OCI-LY7 (cell line): ENCODE data around the gene PARP16.

Source experiments
- EZH2phosphoT487 ChIP-seq: fragments of 200-600 bp; sonication (generic); IDR thresholded peaks from 2 replicates; pipeline ENCODE4 v1.6.1; 2018; ENCODE audit warnings: low read depth, borderline replicate concordance, mild to moderate bottlenecking, mixed run types, antibody characterized with exemption, low read length, moderate library complexity, mixed read lengths
- TF ChIP-seq, protein P1 (sequence below): fragments of 200-600 bp; sonication (generic); conservative IDR thresholded peaks from 2 replicates; pipeline ENCODE4 v1.5.1; 2014; ENCODE audit warnings: mild to moderate bottlenecking, antibody characterized with exemption, low read length, moderate library complexity, mixed read lengths

DNA sequence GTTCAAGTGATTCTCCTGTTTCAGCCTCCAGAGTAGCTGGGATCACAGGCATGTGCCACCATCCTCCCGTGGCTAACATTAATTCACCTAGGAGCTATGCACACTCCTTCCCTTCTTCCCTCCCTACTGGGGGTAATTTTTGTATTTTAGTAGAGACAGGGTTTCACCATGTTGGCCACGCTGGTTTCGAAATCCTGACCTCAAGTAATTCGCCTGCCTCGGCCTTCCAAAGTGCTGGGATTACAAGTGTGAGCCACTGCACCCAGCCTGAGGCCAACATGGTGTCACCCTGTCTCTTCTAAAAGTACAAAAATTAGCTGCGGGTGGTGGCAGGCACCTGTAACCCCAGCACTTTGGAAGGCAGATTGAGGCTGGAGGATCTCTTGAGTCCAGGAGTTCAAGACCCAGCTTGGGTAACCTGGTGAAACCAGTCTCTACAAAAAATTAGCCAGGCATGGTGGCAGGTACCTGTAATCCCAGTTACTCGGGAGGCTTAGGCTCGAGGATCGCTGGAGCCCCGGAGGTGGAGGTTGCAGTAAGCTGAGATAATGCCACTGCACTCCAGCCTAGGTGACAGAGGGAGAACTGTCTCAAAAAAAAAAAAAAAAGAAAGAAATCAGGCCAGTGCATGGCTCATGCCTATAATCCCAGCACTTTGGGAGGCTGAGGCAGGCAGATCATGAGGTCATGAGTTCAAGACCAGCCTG lies 23.9 kb upstream of the PARP16 start:
- TF ChIP-seq, protein P1, sequence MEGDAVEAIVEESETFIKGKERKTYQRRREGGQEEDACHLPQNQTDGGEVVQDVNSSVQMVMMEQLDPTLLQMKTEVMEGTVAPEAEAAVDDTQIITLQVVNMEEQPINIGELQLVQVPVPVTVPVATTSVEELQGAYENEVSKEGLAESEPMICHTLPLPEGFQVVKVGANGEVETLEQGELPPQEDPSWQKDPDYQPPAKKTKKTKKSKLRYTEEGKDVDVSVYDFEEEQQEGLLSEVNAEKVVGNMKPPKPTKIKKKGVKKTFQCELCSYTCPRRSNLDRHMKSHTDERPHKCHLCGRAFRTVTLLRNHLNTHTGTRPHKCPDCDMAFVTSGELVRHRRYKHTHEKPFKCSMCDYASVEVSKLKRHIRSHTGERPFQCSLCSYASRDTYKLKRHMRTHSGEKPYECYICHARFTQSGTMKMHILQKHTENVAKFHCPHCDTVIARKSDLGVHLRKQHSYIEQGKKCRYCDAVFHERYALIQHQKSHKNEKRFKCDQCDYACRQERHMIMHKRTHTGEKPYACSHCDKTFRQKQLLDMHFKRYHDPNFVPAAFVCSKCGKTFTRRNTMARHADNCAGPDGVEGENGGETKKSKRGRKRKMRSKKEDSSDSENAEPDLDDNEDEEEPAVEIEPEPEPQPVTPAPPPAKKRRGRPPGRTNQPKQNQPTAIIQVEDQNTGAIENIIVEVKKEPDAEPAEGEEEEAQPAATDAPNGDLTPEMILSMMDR = no peak
- TF ChIP-seq EZH2phosphoT487 = no peak
